DOHH2 (cell line): Measurements from ENCODE around the gene BSN.

Experiments used
- H3F3A ChIP-seq: fragments of 200-600 bp; sonication (generic), shearing (Covaris generic); 2 replicates; pipeline ENCODE4 v1.6.0; 2016; ENCODE audit warnings: antibody characterized with exemption, mild to moderate bottlenecking; ENCODE audit not compliant: control insufficient read depth, insufficient read depth
- H3K27ac ChIP-seq: fragments of 200-600 bp; sonication (generic); 2 replicates; pipeline ENCODE4 v1.5.1; 2014; ENCODE audit warnings: low read depth, mild to moderate bottlenecking, low read length, moderate library complexity
- H3K27me3 ChIP-seq: fragments of 200-600 bp; sonication (generic); 2 replicates; pipeline ENCODE4 v1.6.1; 2014; ENCODE audit warnings: mild to moderate bottlenecking, low read length, mixed read lengths; ENCODE audit not compliant: control insufficient read depth
- H3K36me3 ChIP-seq: fragments of 200-600 bp; sonication (generic); 2 replicates; pipeline ENCODE4 v1.6.1; 2014; ENCODE audit warnings: mild to moderate bottlenecking, low read length, moderate library complexity, mixed read lengths; ENCODE audit not compliant: control insufficient read depth
- H3K4me1 ChIP-seq: fragments of 200-600 bp; sonication (generic); 2 replicates; pipeline ENCODE4 v1.6.1; 2014; ENCODE audit warnings: mild to moderate bottlenecking, low read length, mixed read lengths; ENCODE audit not compliant: control insufficient read depth
- H3K4me2 ChIP-seq: fragments of 200-600 bp; sonication (generic); 2 replicates; pipeline ENCODE4 v1.6.0; 2014; ENCODE audit warnings: mild to moderate bottlenecking, low read length, moderate library complexity
- H3K4me3 ChIP-seq: fragments of 200-600 bp; sonication (generic); 2 replicates; pipeline ENCODE4 v1.5.1; 2014; ENCODE audit warnings: mild to moderate bottlenecking, low read length, mixed read lengths
- H3K79me2 ChIP-seq: fragments of 200-600 bp; sonication (generic); 2 replicates; pipeline ENCODE4 v1.6.1; 2014; ENCODE audit warnings: mild to moderate bottlenecking, low read length, mixed read lengths; ENCODE audit not compliant: control insufficient read depth
- H3K9me2 ChIP-seq: fragments of 200-600 bp; sonication (generic); replicated peaks from 2 replicates; pipeline ENCODE4 v1.6.1; 2014; ENCODE audit warnings: mild to moderate bottlenecking, low read length, mixed read lengths; ENCODE audit not compliant: control insufficient read depth
- H3K9me3 ChIP-seq: fragments of 200-600 bp; sonication (generic); 2 replicates; pipeline ENCODE4 v1.6.1; 2014; ENCODE audit warnings: antibody characterized with exemption, low read length, mixed read lengths; ENCODE audit not compliant: control insufficient read depth, insufficient read depth
- H4K20me1 ChIP-seq: fragments of 200-600 bp; sonication (generic); 2 replicates; pipeline ENCODE4 v1.6.0; 2014; ENCODE audit warnings: low read depth, mild to moderate bottlenecking, antibody characterized with exemption, low read length, moderate library complexity; ENCODE audit not compliant: control insufficient read depth, insufficient read depth
- EZH2phosphoT487 ChIP-seq: fragments of 200-600 bp; sonication (generic); IDR thresholded peaks from 2 replicates; pipeline ENCODE4 v1.6.1; 2017; ENCODE audit warnings: borderline replicate concordance, mild to moderate bottlenecking, antibody characterized with exemption, low read length, moderate library complexity, mixed read lengths
- TF ChIP-seq, protein P1 (sequence below): fragments of 200-600 bp; sonication (generic); IDR thresholded peaks from one replicate; pipeline ENCODE4 v1.5.1; 2014; ENCODE audit warnings: antibody characterized with exemption, mild to moderate bottlenecking, low read depth, low read length; ENCODE audit not compliant: poor library complexity, severe bottlenecking

Gene BSN

DNA sequence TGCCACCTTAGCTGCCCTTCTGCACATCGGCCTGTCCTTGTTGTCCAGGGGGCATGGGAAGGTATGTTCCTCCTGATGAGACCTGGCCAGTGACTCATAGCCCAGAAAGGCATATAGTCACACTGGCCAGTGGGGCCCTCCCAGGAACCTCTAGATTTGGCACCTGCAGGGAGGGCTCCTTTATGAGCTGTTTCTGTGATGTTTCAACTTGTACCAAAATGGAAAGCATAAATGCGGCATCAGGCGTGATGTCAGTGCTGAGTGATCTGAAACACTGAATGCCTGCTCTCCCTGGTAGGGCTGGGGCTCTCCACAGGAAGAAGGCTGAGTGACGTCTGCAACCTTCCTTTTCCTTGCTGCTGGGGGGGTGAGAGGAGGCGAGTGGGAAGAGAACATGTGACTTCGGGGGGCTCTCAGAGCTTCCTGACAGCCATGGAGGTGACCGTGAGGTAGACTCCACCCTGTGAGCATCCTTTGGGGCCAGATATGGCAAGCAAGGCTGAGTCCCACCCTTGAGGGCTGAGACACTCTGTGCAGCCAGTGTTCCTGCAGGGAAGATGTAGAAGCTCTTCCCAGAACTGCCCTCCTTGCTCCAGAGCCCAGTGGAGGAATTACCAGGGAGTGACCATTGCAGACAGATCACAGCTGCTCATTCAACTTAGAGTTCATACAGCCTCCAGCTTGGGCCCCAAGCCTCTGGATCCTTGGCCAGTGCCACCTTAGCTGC lies 82.8 kb downstream of the BSN start:
- Histone ChIP-seq H3K36me3 (no peaks in the 10 kb centered on the region), H3K4me2 (no peak overlapping the region), H3K4me3 (no peak overlapping the region), H3K9me3 (peaks cover under 1% of the 10 kb centered on the region), H3K79me2 (no peaks in the 10 kb centered on the region), H4K20me1 (no peaks in the 10 kb centered on the region), H3K4me1 (no peaks in the 10 kb centered on the region), H3F3A (no peaks in the 10 kb centered on the region), H3K27me3 (peaks cover 21% of the 10 kb centered on the region), H3K27ac (no peak overlapping the region), H3K9me2 (no peaks in the 10 kb centered on the region)
- TF ChIP-seq EZH2phosphoT487: no peak
- TF ChIP-seq, protein P1, sequence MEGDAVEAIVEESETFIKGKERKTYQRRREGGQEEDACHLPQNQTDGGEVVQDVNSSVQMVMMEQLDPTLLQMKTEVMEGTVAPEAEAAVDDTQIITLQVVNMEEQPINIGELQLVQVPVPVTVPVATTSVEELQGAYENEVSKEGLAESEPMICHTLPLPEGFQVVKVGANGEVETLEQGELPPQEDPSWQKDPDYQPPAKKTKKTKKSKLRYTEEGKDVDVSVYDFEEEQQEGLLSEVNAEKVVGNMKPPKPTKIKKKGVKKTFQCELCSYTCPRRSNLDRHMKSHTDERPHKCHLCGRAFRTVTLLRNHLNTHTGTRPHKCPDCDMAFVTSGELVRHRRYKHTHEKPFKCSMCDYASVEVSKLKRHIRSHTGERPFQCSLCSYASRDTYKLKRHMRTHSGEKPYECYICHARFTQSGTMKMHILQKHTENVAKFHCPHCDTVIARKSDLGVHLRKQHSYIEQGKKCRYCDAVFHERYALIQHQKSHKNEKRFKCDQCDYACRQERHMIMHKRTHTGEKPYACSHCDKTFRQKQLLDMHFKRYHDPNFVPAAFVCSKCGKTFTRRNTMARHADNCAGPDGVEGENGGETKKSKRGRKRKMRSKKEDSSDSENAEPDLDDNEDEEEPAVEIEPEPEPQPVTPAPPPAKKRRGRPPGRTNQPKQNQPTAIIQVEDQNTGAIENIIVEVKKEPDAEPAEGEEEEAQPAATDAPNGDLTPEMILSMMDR: no peak

DNA sequence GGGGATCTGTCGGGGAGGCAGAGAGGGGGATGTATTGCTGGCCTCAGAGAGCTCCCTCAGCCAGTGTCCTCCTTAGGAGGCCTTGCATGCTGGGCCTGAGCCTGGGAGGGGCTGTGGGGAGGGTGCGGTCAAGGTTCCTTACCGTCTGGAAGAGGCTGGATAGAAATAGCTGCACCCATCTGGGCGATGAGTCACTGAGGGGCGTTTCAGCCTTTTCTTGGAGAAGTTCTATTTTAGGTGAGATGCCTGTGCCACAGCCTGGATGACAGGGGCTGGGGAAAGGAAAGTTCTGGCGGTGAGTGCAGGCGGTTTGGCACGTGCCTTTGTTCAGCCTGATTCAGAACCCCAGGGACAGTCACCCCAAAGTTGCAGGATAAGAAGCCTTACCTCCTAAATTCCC lies 84.2 kb downstream of the BSN start:
- Histone ChIP-seq H3K79me2 (no peaks in the 10 kb centered on the region), H3K27ac (no peak overlapping the region), H3K4me3 (no peak overlapping the region), H3K9me3 (no peaks in the 10 kb centered on the region), H3K9me2 (no peaks in the 10 kb centered on the region), H3K4me2 (no peak overlapping the region), H3K27me3 (peaks cover 21% of the 10 kb centered on the region), H4K20me1 (no peaks in the 10 kb centered on the region), H3F3A (no peaks in the 10 kb centered on the region), H3K4me1 (no peaks in the 10 kb centered on the region), H3K36me3 (no peaks in the 10 kb centered on the region)
- TF ChIP-seq, protein P1: no peak
- TF ChIP-seq EZH2phosphoT487: no peak

DNA sequence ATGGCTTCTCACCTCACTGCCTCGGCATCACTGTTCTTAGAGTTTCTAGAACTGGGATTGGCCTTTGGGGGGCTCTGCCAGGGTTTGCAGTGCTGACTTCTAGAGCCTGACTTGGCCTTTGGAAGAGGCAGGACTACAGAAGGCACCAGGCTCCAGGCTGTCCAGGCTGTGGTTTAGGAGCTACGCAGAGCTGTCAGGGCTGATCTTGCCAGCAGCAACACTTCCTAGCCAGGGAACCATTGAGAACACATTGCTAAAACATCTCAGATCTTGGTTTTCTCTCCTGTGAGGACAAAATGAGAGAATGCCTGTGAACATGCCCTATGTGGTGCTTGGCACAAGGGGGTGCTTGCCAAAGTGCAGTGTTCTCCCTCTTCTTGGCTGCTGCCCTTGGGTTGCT lies 85.3 kb downstream of the BSN start:
- no peak overlapping the region for H3K4me3 ChIP-seq
- no peaks in the 10 kb centered on the region for H3K9me2 ChIP-seq
- no peaks in the 10 kb centered on the region for H3K4me1 ChIP-seq
- H3K9me3 ChIP-seq: no peaks in the 10 kb centered on the region
- no peaks in the 10 kb centered on the region for H4K20me1 ChIP-seq
- TF ChIP-seq EZH2phosphoT487: no peak
- TF ChIP-seq, protein P1: no peak
- no peak overlapping the region for H3K4me2 ChIP-seq
- peaks cover 21% of the 10 kb centered on the region for H3K27me3 ChIP-seq
- H3K79me2 ChIP-seq: no peaks in the 10 kb centered on the region
- H3F3A ChIP-seq: no peaks in the 10 kb centered on the region
- no peak overlapping the region for H3K27ac ChIP-seq
- no peaks in the 10 kb centered on the region for H3K36me3 ChIP-seq
